NAMALWA (cell line): ENCODE results near the gene MTPN.

Source experiments
- DNase-seq: peaks from one replicate; pipeline ENCODE4 v3.0.0-alpha.2; 2015; ENCODE audit warnings: low spot score

MTPN gene

GRCh38 chr7:135924302-135924701, 52.9 kb downstream of the MTPN start:
- DNase-seq, result no peak

- DNase-seq, result no peak
Measured at GRCh38 chr7:135922263-135922662, 54.9 kb downstream of the MTPN start.

- DNase-seq, result no peak
Measured at GRCh38 chr7:135920478-135920877, 56.7 kb downstream of the MTPN start.

GRCh38 chr7:135919071-135919841, 57.9 kb downstream of the MTPN start:
- no peak for DNase-seq

- DNase-seq, result no peak
Measured at GRCh38 chr7:135918134-135918533, 59.0 kb downstream of the MTPN start.

GRCh38 chr7:135917721-135918120, 59.4 kb downstream of the MTPN start:
- DNase-seq, result no peak

GRCh38 chr7:135914346-135914745, 62.8 kb downstream of the MTPN start:
- DNase-seq, result no peak

GRCh38 chr7:135913404-135913803, 63.8 kb downstream of the MTPN start:
- DNase-seq, result no peak

- DNase-seq, result no peak
Measured at GRCh38 chr7:135911099-135911498, 66.1 kb downstream of the MTPN start.

- no peak for DNase-seq
Measured at GRCh38 chr7:135910393-135911036, 66.6 kb downstream of the MTPN start.

- DNase-seq, result no peak
Measured at GRCh38 chr7:135905858-135906257, 71.3 kb downstream of the MTPN start.

GRCh38 chr7:135905355-135905754, 71.8 kb downstream of the MTPN start:
- no peak for DNase-seq

GRCh38 chr7:135904282-135904681, 72.9 kb downstream of the MTPN start:
- DNase-seq, result no peak

GRCh38 chr7:135901585-135902540, 75.3 kb downstream of the MTPN start:
- DNase-seq, result no peak

GRCh38 chr7:135900065-135900546, 77.1 kb downstream of the MTPN start:
- no peak for DNase-seq

- DNase-seq, result no peak
Measured at GRCh38 chr7:135899458-135900064, 77.6 kb downstream of the MTPN start.

- no peak for DNase-seq
Measured at GRCh38 chr7:135898226-135898625, 78.9 kb downstream of the MTPN start.

- no peak for DNase-seq
Measured at GRCh38 chr7:135894816-135895215, 82.3 kb downstream of the MTPN start.

- no peak for DNase-seq
Measured at GRCh38 chr7:135889823-135890222, 87.3 kb downstream of the MTPN start.

GRCh38 chr7:135888740-135889139, 88.4 kb downstream of the MTPN start:
- DNase-seq, result no peak

GRCh38 chr7:135886345-135887132, 90.6 kb downstream of the MTPN start:
- no peak for DNase-seq
